ENCODE measurements around the gene KEL. TPM values are rescaled to one million over a fixed set of nuclear protein-coding genes. Genes with fewer than 3 reads are reported as not detected.

KEL gene
- total and polyA plus RNA-seq, 2 experiments from 2014 or later, result 8.7 to 12.8 TPM

GRCh38 chr7:142933624-142934023, 28.5 kb downstream of the KEL start, which contains the start of gene TRPV5:
TSS of gene TRPV5 (minus strand) at chr7:142933746. CDS start at chr7:142933459, 287 bp downstream.
- H4K20me1 ChIP-seq (ENCODE audit: insufficient read depth, poor library complexity, severe bottlenecking), result no peaks in the 10 kb centered on the region
- H3K9me3 ChIP-seq (ENCODE audit: low read depth), result no peaks in the 10 kb centered on the region
- no peaks in the 10 kb centered on the region for H3K36me3 ChIP-seq (replicated peaks; ENCODE audit: insufficient read depth, low read depth)
- H3K27me3 ChIP-seq, result no peaks in the 10 kb centered on the region
- H3K27ac ChIP-seq, result no peak within 1 kb of the TSS
- no peak within 1 kb of the TSS for H2AFZ ChIP-seq
- H3K4me3 ChIP-seq, result no peak within 1 kb of the TSS
- no peaks in the 10 kb centered on the region for H3K4me1 ChIP-seq (ENCODE audit: insufficient read depth)
- no peaks in the 10 kb centered on the region for H3K9me2 ChIP-seq (replicated peaks; ENCODE audit: insufficient read depth)
- DNase-seq (ENCODE audit: low spot score), result no peak
- no peaks in the 10 kb centered on the region for H3K79me2 ChIP-seq
- H3K4me2 ChIP-seq, result no peak within 1 kb of the TSS
- 87% methylated on average over 4 of the region's 4 CpGs for WGBS (ENCODE audit: low lambda C conversion rate, missing lambda C conversion rate)
- TF ChIP-seq EZH2phosphoT487 (IDR thresholded peaks at IDR 0.05; ENCODE audit: low read depth, severe bottlenecking, unreplicated experiment) (no peak), EZH2 (IDR thresholded peaks at IDR 0.05; ENCODE audit: borderline replicate concordance) (no peak)
- TF ChIP-seq, protein P1, sequence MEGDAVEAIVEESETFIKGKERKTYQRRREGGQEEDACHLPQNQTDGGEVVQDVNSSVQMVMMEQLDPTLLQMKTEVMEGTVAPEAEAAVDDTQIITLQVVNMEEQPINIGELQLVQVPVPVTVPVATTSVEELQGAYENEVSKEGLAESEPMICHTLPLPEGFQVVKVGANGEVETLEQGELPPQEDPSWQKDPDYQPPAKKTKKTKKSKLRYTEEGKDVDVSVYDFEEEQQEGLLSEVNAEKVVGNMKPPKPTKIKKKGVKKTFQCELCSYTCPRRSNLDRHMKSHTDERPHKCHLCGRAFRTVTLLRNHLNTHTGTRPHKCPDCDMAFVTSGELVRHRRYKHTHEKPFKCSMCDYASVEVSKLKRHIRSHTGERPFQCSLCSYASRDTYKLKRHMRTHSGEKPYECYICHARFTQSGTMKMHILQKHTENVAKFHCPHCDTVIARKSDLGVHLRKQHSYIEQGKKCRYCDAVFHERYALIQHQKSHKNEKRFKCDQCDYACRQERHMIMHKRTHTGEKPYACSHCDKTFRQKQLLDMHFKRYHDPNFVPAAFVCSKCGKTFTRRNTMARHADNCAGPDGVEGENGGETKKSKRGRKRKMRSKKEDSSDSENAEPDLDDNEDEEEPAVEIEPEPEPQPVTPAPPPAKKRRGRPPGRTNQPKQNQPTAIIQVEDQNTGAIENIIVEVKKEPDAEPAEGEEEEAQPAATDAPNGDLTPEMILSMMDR (IDR thresholded peaks at IDR 0.05; ENCODE audit: poor library complexity), result no peak

GRCh38 chr7:142933092-142933475, 29.1 kb downstream of the KEL start:
- no peaks in the 10 kb centered on the region for H3K9me3 ChIP-seq (ENCODE audit: low read depth)
- H3K27ac ChIP-seq, result no peak overlapping the region
- H2AFZ ChIP-seq, result no peak overlapping the region
- H3K4me2 ChIP-seq, result no peak overlapping the region
- no peaks in the 10 kb centered on the region for H3K27me3 ChIP-seq
- TF ChIP-seq EZH2 (IDR thresholded peaks at IDR 0.05; ENCODE audit: borderline replicate concordance), result no peak
- no peak for TF ChIP-seq EZH2phosphoT487 (IDR thresholded peaks at IDR 0.05; ENCODE audit: low read depth, severe bottlenecking, unreplicated experiment)
- TF ChIP-seq, protein P1 (IDR thresholded peaks at IDR 0.05; ENCODE audit: poor library complexity), result no peak
- H3K4me3 ChIP-seq, result no peak overlapping the region
- H3K79me2 ChIP-seq, result no peaks in the 10 kb centered on the region
- no peak for DNase-seq (ENCODE audit: low spot score)
- 92% methylated on average over 7 of the region's 7 CpGs for WGBS (ENCODE audit: low lambda C conversion rate, missing lambda C conversion rate)
- no peaks in the 10 kb centered on the region for H4K20me1 ChIP-seq (ENCODE audit: insufficient read depth, poor library complexity, severe bottlenecking)
- no peaks in the 10 kb centered on the region for H3K4me1 ChIP-seq (ENCODE audit: insufficient read depth)
- no peaks in the 10 kb centered on the region for H3K9me2 ChIP-seq (replicated peaks; ENCODE audit: insufficient read depth)
- H3K36me3 ChIP-seq (replicated peaks; ENCODE audit: insufficient read depth, low read depth), result no peaks in the 10 kb centered on the region

- Histone ChIP-seq H3K9me2 (replicated peaks; ENCODE audit: insufficient read depth) (no peaks in the 10 kb centered on the region), H3K27me3 (no peaks in the 10 kb centered on the region), H3K36me3 (replicated peaks; ENCODE audit: insufficient read depth, low read depth) (no peaks in the 10 kb centered on the region), H3K4me1 (ENCODE audit: insufficient read depth) (no peaks in the 10 kb centered on the region), H2AFZ (no peak overlapping the region), H4K20me1 (ENCODE audit: insufficient read depth, poor library complexity, severe bottlenecking) (no peaks in the 10 kb centered on the region), H3K79me2 (no peaks in the 10 kb centered on the region), H3K4me2 (no peak overlapping the region), H3K27ac (no peak overlapping the region), H3K4me3 (no peak overlapping the region), H3K9me3 (ENCODE audit: low read depth) (no peaks in the 10 kb centered on the region)
- DNase-seq (ENCODE audit: low spot score), result no peak
- WGBS (ENCODE audit: low lambda C conversion rate, missing lambda C conversion rate), result 64% methylated on average over 5 of the region's 5 CpGs
- TF ChIP-seq, protein P1 (IDR thresholded peaks at IDR 0.05; ENCODE audit: poor library complexity), result no peak
- TF ChIP-seq EZH2 (IDR thresholded peaks at IDR 0.05; ENCODE audit: borderline replicate concordance), result no peak
Observed at GRCh38 chr7:142932386-142933091, 29.6 kb downstream of the KEL start.
